AG20443 (cell line): ENCODE data around the gene OR4D9.
"Not testable (repeated sequence)": the region's sequence is repeated elsewhere in the genome, so short reads cannot be mapped to it uniquely, and the experiment has no call there.

ENCODE experiments used
- DNase-seq: peaks from one replicate; pipeline ENCODE4 v3.0.0; 2012; ENCODE audit warnings: low spot score, mixed read lengths

OR4D9 gene

GRCh38 chr11:59510941-59511589 lies at the start of gene OR4D9:
OR4D9 (plus strand) TSS chr11:59511539; CDS start chr11:59514913, 3,374 bp downstream.
- DNase-seq: no peak

GRCh38 chr11:59463190-59463641 lies 48.1 kb upstream of the OR4D9 start:
- DNase-seq: peak; percentile 27

- DNase-seq: no peak
Measured at GRCh38 chr11:59473015-59473414, 38.3 kb upstream of the OR4D9 start, which contains the start of gene OR4D10. OR4D10 (plus strand) TSS chr11:59473315; CDS start chr11:59477430, 4,115 bp downstream.

GRCh38 chr11:59475176-59475575 lies 36.2 kb upstream of the OR4D9 start:
- no peak for DNase-seq

- no peak for DNase-seq
Measured at GRCh38 chr11:59479906-59480305, 31.4 kb upstream of the OR4D9 start.

GRCh38 chr11:59480359-59480758 lies 31.0 kb upstream of the OR4D9 start:
- no peak for DNase-seq

GRCh38 chr11:59501931-59502330 lies 9.4 kb upstream of the OR4D9 start:
- no peak for DNase-seq

GRCh38 chr11:59503276-59503675 lies 8.1 kb upstream of the OR4D9 start, which contains the start of gene OR4D11:
OR4D11 (plus strand) TSS chr11:59503576; CDS start chr11:59503576, 0 bp downstream.
- DNase-seq: no peak

- DNase-seq: no peak
Measured at GRCh38 chr11:59511675-59512074, 336 bp downstream of the OR4D9 start.

- DNase-seq: not testable (repeated sequence)
Measured at GRCh38 chr11:59520139-59520538, 8.8 kb downstream of the OR4D9 start.

- DNase-seq: no peak
Measured at GRCh38 chr11:59520741-59521140, 9.4 kb downstream of the OR4D9 start.

GRCh38 chr11:59523541-59523940 lies 12.2 kb downstream of the OR4D9 start:
- DNase-seq: no peak

- no peak for DNase-seq
Measured at GRCh38 chr11:59528711-59529110, 17.4 kb downstream of the OR4D9 start.

GRCh38 chr11:59532620-59533019 lies 21.3 kb downstream of the OR4D9 start:
- no peak for DNase-seq

GRCh38 chr11:59534676-59535075 lies 23.3 kb downstream of the OR4D9 start:
- no peak for DNase-seq

- DNase-seq: no peak
Measured at GRCh38 chr11:59542142-59542810, 30.9 kb downstream of the OR4D9 start.

GRCh38 chr11:59543713-59544112 lies 32.4 kb downstream of the OR4D9 start:
- not testable (repeated sequence) for DNase-seq

- no peak for DNase-seq
Measured at GRCh38 chr11:59544869-59545178, 33.5 kb downstream of the OR4D9 start.

- no peak for DNase-seq
Measured at GRCh38 chr11:59545179-59546020, 34.1 kb downstream of the OR4D9 start.

- not testable (repeated sequence) for DNase-seq
Measured at GRCh38 chr11:59547605-59548308, 36.4 kb downstream of the OR4D9 start.

GRCh38 chr11:59548309-59548656 lies 36.9 kb downstream of the OR4D9 start:
- no peak for DNase-seq

- peak; percentile 86 for DNase-seq
Measured at GRCh38 chr11:59550368-59550841, 39.1 kb downstream of the OR4D9 start.
